DMS153 treated with DMSO at 0.1 percent for 48 hours (cell line): Measurements from ENCODE around the gene GRM2.
"Not testable (repeated sequence)": the region's sequence is repeated elsewhere in the genome, so short reads cannot be mapped to it uniquely, and the experiment has no call there.

Experiments used
- DNase-seq: peaks from one replicate; lab custom pipeline; 2025; ENCODE audit not compliant: unreplicated experiment; lab: John Stamatoyannopoulos, UW

Gene GRM2

GRCh38 chr3:51721062-51721745 lies 14.3 kb downstream of the GRM2 start:
- no peak for DNase-seq

GRCh38 chr3:51722362-51722761 lies 15.5 kb downstream of the GRM2 start:
- DNase-seq = no peak

- DNase-seq = no peak
Measured at GRCh38 chr3:51727500-51727899, 20.6 kb downstream of the GRM2 start.

GRCh38 chr3:51729042-51729633 lies 22.3 kb downstream of the GRM2 start:
- no peak for DNase-seq

GRCh38 chr3:51733859-51734571 lies 27.1 kb downstream of the GRM2 start:
- DNase-seq = no peak

- no peak for DNase-seq
Measured at GRCh38 chr3:51734572-51734907, 27.7 kb downstream of the GRM2 start.

- DNase-seq = no peak
Measured at GRCh38 chr3:51735039-51735438, 28.2 kb downstream of the GRM2 start.

- no peak for DNase-seq
Measured at GRCh38 chr3:51735950-51736349, 29.1 kb downstream of the GRM2 start.

GRCh38 chr3:51739110-51739509 lies 32.2 kb downstream of the GRM2 start:
- DNase-seq = no peak

GRCh38 chr3:51742320-51742719 lies 35.5 kb downstream of the GRM2 start:
- DNase-seq = not testable (repeated sequence)

- not testable (repeated sequence) for DNase-seq
Measured at GRCh38 chr3:51742978-51743377, 36.1 kb downstream of the GRM2 start.

- no peak for DNase-seq
Measured at GRCh38 chr3:51747840-51748239, 41.0 kb downstream of the GRM2 start.

- DNase-seq = no peak
Measured at GRCh38 chr3:51748327-51748726, 41.5 kb downstream of the GRM2 start.

- DNase-seq = no peak
Measured at GRCh38 chr3:51750878-51751277, 44.0 kb downstream of the GRM2 start.

GRCh38 chr3:51751287-51751686 lies 44.4 kb downstream of the GRM2 start:
- DNase-seq = no peak

- DNase-seq = not testable (repeated sequence)
Measured at GRCh38 chr3:51753763-51754750, 47.2 kb downstream of the GRM2 start.

GRCh38 chr3:51759203-51759602 lies 52.3 kb downstream of the GRM2 start:
- no peak for DNase-seq
